Activated effector memory CD4-positive, alpha-beta T cell treated with Interleukin-2 at 50 U/mL for 16 hours (primary cell): ENCODE measurements around the gene KCNG2.

Experiments
- DNase-seq: peaks from one replicate; pipeline ENCODE4 v3.0.0-alpha.2; 2020

KCNG2 gene

DNA sequence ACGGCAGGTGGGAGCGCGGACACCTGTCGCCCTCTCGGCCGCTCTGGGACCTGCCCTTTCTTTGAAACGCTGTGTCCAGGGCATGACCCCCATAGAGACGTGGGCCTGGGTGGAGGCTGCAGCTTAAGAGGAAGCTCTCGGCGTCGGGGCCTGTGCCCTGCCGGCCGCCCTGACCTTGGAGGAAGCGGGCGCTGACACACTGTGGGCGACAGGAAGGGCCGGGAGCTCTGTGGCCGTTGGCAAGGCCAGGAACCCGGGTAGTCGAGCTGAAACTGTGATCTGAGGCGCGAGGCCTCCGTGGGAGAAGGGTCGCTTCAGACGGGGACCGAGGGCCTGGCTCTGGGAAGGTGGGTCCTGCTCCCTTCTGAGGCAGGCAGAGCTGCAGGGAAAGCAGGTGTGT is 28.2 kb downstream of the KCNG2 start:
- no peak for DNase-seq

DNA sequence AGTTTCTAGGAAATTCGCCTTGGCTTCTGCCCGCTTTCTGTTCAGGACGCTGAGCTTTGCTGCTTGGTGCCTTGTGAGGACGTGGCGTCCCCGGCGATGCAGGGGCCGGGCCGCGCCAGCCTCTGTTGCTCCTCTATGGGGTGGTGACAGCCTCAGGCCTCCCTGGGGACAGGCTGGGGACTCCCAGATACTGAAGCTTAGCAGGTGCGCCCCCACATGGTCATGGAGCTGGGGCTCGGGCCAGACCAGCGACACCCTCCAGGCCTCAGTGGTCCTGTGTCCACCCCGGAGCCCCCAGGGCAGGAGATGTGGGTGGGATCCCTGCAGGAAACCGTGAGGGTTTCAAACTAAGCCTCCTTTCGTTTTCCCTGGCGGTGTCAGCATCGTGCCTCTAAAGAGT is 29.2 kb downstream of the KCNG2 start:
- DNase-seq: no peak

DNA sequence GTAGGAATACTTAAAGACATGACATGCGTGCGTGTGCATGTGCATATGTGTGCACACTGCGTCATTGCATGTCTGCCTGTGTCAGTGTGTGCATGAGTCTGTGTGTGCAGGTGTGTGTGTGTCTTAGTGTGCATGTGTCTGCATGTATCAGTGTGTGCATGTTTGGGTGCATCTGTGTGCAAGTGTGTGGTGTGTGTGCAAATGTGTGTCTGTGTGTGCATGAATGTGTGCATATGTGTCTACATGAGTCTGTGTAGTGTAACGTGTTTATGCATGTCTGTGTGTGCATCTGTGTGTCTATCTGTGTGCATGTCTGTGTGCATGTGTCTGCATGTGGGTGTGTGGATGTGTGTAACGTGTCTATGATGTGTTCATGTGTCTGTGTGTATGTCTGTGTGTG is 30.5 kb downstream of the KCNG2 start:
- no peak for DNase-seq

DNA sequence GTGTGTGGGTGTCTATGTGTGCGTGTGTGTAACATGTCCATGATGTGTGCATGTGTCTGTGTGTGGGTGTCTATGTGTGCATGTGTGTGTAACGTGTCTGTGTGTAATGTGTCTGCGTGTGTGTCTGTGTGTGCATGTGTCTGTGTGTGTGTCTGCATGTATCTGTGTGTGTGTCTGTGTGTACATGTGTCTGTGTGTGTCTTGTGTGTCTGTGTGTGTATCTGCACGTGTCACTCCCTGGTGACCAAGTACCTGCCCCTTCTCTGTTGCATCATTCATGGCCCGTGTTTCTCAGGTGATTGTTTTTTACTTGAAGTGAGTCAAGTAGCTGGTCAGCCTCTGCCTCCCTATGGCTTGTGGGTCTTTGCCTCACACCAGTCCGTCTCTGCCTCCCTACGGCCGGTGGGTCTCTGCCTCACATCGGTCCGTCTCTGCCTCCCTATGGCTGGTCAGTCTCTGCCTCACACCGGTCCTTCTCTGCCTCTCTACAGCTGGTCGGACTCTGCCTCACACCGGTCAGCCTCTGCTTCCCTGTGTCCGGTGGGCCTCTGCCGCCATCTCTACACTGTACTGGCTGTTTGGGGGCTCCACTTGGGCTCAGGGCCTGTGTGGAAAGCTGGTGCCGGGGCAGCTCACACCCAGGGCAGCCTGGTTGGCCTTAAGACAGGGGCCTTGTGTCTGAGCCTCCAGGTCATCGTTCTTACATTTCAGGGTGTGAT is 31.6 kb downstream of the KCNG2 start:
- no peak for DNase-seq

DNA sequence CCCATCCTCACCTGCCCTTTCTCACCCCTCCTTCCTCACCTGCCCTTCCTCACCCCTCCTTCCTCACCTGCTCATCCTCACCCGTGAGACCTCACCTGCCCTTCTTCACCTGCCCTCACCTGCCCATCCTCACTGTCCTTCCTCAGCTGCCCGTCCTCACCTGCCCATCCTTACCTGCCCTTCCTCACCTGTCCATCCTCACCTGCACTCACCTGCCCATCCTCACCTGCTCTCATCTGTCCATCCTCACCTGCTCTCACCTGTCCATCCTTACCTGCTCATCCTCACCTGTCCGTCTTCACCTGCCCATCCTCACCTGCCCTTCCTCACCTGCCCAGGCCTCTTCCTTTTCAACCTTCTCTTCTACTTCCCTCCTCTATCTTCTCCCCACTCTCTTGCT is 34.4 kb downstream of the KCNG2 start:
- DNase-seq: no peak

DNA sequence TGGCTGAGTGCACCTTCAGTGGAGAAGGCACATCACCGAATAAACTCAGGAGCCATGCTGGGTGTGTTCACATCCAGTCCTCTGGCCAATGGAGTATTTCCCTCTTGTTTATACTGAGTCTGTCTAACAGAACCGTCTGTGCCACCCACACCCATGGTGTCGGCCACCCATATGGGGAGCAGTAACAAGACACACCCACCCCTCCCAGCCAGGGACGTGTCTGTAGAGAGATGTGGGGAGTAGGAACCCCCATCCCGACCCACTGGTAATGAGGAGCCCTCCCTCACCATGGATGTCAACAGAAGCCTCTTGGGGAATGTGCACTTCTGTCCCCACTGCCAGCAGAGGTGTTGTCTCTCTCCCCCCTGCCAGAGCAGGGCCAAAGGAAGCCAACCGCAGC is 37.1 kb downstream of the KCNG2 start:
- DNase-seq: no peak

DNA sequence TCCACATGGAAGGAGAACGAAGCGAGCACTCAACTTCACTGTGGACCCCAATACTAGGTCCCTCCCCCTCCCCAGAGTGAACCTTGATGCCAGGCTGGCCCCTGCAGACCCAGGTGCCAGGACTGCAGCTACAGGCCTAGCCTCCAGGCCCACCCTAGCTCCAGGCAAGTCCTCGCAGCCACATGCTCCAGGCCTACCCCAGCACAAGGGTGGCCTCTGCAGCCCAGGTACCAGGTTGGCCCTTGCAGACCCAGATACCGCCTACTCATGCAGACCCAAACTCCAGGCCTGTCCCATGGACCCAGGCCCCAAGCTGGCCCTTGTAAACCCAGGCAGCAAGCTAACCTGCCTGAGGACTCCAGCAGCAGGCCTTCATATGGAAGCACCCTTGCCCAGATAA is 44.2 kb downstream of the KCNG2 start:
- DNase-seq: no peak

DNA sequence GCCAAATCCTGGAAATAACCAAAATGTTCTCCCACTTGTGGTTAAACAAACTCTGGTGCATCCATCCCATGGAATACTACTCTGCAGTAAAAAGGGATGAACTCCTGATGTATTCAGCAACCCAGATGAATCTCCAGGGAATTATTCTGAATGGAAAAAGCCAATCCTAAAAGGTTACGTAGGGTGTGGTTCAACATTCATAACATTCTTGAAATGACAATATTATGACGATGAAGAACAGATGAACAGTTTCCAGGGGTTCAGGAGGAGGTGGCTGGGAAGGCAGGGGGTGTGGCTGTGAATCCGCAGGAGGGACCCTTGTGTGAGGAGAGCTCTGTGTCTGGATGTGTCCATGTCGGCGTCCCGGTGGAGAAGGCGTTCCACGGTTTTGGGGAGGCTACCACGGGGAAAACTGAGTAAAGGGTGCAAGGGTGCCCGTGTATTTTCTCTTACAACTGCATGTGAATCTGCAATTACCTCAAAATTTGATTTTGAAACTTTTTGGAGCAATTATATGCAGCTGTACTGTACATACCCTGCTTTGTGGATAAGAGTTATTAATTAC is 47.3 kb downstream of the KCNG2 start:
- no peak for DNase-seq

DNA sequence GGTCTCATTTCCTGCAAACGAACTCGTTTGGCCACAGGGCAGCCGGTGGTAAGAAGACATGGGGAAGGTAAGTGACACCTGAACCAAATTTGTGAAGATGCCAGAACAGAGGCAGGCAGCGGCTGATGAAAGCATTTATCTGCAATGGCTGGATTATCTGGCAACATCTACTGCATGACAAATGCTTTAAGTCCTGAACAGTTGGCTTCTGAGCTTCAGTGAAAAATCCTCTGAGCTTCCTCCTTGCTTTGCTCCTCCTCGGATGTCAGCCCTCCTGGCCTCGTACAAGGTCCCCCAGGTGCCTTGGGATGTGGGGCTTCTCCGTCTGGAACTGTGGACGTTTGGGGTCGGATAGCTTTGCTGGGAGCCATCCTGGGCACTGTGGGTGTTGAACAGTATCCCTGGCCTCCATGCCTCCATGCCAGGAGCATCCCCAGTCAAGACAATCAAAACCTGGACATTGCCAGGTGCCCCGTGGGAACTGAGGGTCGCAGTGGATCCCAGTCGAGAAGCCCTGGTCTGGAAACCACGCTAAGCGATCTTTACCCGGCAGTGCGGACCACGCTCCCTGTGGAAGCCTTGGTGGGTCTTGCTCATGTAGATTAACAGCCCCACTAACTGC is 49.3 kb downstream of the KCNG2 start:
- no peak for DNase-seq

DNA sequence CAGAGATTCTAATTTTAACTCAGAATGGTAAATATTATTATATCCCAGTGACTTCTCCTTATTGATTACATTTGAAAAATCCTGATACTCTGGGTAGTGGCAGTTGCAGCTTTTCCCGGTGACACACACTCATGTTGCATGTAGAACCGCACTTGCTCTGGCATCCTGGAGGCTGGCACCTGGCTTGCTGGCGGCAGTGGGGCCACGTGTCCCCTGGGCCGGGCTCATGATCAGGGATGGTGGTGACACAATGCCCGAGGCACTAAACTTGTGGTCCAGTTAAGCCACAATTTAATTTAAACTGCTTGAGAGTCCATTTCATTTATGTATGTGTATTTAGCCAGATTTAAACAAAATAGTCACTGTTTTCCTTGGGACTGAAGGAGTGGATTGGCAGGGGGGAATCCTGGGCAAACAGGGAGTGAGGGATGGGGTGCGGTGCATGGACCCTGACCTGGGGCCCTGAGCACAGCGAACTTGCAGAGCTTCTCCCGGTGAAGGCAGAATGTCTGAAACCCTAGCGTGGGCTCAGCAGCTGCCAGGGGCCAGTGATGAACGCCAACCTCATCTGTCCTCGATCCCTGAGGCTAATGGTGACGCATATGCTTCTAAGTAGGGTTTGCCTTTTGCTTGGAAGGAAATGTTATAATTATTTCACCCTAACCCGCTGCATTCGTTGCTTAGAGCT is 50.0 kb downstream of the KCNG2 start:
- DNase-seq: no peak

DNA sequence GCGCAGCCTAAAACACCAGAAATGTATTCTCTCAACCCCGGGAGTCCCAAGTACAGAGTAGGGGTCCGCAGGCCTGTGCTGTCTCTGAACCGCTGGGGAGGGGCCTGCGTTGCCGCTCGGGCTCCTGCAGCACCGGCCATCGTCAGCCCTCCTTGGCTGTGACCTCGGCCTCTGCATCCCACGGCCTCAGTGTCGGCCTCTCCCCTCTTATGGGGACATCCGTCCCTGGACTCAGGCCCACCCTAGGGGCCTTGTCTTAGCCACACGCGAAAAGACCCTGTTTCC is 50.5 kb downstream of the KCNG2 start:
- no peak for DNase-seq

DNA sequence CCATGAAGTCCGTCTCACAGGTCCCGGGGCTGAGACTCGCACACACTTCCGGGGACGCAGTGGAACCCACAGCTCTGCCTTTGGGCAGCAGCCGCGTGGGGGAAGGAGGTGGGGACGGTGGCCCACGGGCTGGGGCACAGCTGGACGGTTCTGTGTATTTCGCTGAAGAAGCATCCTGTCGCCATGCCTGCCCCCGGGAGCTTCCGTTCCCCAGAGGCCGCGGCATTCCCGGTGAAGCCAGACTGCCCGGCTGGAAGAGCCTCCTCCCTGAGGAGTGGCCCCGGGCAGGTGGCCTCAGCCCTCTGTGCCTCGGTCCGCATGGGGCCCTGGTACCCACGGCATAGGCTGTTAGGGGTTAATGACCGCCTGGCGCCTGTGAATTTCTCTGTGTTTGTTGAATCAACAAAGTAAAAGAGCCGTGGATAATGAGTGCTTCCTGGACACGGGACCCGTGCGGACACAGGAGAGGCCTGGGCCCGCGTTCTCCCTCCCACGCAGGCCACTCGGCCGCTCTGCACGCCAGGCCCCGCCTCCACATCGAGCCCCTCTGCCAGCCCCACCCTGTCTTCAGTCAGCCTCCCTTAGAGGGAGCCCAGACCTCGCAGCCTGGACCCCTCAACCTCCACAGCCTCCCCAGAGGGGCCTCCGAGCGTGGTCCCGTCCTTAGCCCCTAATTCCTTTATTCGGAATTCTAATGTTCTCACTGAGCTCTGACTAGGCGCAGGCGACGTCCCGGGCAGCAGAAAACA is 51.0 kb downstream of the KCNG2 start:
- DNase-seq: no peak

DNA sequence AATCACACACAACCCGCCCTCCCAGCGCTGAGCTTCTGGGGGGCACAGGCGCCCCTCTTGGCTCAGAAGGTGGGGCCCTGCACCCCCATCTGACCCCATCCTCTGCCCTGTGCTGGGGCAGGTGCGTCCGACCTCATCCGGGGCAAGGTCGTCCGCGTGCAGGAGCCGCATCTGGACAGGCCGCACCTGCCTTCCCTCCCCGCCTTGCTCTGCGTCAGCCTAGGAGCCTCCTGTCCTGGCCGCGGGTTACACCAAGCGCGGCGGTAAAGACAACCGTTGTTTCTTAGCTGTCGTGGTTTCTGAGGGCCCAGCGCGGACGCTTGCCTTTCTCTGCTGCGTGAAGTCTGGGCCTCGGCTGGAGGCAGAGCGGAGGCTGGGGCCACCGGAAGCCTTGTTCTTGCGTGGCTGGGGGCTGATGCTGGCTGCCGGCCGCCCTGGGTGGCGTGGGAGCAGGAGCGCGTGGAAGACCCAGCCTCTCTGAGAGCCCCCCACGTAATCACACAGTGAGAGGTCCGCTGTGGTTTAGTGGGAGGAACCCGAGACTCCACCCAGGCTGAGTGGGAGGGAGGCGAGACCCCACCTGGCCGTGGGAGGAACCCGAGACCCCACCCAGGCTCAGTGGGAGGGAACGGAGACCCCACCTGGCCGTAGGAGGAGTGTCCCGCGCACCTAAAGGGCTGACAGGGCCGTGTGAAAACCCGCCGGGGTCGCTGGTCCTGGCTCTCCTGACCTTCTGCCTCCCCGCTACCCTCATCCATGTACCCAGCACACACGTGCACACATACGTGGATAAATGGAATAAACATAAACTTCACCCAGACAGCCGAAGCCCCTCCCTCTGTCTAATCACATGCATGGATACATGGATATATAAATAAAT is 51.8 kb downstream of the KCNG2 start:
- DNase-seq: no peak

DNA sequence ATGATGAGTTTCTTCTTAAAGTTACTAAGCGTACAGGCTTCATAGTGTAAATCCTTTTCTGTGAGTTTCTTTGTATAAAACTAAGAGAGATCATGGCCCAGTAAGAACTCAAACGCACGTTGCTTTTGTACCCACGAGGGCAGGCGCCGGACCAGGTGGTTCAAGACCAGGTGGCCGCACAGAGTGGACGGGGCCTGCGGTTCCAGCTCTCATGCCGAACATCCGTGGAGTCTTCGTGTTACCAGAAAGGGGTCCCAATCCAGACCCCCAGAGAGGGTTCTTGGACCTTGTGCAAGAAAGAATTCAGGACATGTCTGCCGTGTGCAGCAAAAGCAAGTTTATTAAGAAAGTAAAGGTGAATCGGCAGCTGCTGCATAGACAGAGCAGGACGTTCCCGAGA is 53.0 kb downstream of the KCNG2 start:
- DNase-seq: no peak

DNA sequence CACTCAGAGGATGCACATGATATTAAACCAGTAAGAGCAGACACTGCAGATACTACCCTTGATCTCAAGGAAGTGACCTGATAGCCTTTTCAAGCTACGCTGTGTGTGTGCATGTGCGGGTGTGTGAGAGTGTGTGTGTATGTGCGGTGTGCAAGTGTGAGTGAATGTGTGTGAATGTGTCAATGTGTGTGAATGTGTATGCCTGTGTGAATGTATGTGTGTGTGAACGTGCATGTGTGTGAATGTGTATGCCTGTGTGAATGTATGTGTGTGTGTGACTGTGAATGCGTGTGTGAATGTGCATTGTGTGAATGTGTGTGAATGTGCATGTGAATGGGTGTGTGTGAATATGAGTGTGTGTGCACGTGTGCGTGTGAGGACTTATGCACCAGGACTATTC is 53.8 kb downstream of the KCNG2 start:
- no peak for DNase-seq

DNA sequence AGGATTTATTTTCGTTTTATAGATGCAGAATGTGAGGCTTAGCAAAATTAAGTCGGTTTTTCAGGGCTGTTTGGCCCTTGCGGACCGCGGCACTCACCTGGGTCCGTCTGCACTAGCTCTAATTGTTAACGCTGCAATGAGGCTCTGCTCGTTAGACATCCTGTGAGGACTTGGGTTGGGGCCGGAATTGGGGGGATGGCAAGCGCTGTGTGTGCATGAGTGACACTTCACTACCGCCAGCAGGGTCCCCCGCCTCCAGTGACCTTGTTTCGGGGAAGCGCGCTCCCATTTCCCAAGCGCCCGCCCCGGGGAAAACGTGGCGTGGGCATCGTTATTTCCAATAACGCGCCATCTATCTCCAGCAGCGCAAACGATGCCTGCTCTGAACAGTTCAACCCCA is 54.2 kb downstream of the KCNG2 start:
- no peak for DNase-seq

DNA sequence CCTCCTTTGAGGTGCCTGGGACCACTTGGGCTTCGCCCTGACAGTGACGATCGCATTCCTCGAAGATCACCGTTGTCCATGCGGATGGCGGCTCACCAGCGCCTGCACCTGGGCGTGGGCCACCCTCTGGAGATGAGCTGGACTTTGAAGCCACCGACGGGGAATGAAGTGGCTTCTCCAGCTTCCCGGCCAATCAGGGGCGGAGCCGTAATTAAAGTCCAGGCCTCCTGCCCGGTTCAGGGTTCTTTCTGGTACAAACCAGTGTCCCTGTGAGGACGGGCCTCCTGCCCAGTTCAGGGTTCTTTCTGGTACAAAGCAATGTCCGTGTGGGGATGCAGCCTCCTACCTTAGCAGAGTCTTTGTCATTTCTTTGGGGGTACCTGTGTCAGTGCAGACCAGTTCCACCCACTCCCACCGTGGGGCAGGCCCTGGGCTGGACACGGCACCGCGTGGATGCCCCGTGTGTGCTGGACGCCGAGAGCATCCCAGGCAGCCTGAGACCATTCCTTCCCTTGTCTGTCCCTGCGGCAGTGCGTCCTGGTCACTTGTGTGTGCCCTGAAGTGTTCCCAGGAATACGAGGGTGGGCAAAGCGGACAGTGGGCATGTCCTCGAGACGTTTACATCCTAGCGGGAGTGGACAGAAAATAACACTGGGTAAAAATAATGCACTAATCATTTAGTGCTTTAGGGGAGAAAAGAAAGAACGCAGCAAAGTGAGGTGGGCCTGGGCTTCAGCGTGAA is 55.0 kb downstream of the KCNG2 start:
- no peak for DNase-seq

DNA sequence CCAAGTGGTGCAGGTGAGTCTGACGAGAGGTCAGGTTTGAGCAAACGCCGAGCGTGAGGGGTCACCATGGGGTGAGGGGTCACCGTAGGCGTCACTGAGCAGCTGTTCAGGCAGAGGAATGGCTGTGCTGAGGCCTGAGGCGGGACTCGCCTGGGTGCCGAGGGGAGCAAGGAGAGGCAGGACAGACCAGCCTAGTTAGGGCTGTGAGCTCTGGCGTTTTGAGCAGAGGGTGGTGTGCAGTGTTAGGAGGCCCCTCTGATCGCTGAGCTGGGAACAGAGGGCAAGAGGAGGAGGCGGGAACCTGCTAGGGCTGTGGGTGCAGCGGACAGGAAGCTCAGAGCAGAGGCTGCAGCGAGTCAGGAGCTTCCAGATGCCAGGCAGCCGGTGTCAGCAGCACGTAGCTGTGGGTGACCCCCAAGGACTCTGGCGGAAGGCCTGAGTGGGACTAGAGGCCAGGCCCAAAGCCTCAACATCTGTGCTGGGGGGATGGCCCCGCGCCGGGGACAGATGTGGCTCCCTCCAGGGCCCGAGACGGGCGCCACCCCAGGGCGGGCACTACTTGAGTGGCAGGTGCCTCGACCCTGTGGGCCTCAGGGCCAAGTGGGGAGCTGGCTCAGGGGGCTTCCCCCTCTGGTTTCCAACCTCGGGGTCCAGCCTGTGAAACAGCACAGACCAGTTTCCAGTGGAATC is 55.7 kb downstream of the KCNG2 start:
- DNase-seq: no peak

DNA sequence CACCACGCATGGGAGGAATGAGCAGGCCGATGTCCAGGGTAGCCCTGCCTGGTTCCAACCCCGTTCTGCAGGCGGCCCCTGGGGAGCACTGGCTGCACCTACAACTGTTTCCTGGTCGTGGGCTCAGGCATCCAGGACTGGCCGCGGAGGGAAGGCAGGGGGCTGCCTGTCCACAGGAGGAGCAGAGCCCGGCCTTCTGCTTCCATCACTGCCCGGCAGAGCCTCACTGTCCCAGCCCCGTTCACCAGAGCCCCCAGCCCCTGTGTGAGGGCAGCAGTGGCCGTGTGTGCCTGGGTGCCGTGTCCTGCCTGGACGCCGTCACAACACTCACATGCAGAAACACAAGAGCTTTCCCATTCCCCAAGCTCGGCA is 56.2 kb downstream of the KCNG2 start:
- no peak for DNase-seq

DNA sequence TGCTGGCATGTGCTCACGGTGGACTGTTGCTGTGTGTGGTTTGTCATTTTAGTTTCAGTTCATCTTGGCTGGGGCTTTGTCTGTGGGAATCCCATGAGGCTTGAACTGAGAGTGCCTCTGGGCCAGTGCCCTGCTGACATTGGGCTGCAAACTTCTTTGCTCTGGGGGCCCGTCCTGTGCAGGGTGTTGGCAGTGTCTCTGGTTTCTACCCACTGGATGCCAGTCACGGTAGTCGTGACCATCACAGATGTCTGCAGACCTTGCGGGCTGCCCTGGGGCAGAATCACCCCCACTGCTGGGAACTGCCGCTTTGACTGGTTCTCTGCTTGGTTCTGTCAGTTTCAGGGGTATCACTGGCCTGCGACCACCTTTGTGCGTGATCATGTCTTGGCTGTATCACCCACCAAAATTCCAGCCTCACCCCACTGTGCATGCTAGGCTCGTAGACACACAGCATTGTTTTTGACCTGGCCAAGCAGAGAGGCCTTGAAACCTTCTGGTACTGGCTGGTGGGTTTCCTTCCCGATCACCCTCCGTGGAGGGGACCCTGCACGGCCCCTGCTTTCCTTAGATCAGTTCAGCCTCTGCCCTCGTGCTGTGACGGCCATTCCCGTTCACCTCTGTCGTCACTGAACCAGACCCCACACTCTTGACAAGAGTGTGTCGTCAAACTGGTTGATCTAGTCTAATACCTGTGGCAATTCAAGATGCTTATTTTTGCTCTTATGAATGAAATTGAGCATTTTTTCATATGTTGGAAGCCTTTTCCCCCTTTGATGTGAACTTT is 57.6 kb downstream of the KCNG2 start:
- no peak for DNase-seq
